Gastrocnemius medialis (tissue), 4 donors: Measurements from ENCODE around the gene RIMBP2.

Experiments
- CTCF ChIP-seq, 5 experiments: fragments of 450-650 bp in 3 of 5; fragments of 200-600 bp in 2 of 5; sonication (generic) in 2 of 5; IDR thresholded peaks in 4 of 5; conservative IDR thresholded peaks in 1 of 5; 1 replicate in 4 of 5; 2 replicates in 1 of 5; pipeline ENCODE4 v1.5.1; 2016 to 2019; ENCODE audit warnings: antibody characterized with exemption in 5 of 5, mild to moderate bottlenecking in 3 of 5, moderate library complexity in 3 of 5
- POLR2A ChIP-seq, 2 donors: fragments of 450-650 bp; IDR thresholded peaks; one replicate each; pipeline ENCODE4 v1.6.1; 2017; ENCODE audit warnings: antibody characterized with exemption in 2 of 2, mild to moderate bottlenecking in 2 of 2, moderate library complexity in 2 of 2

GRCh38 chr12:130569521-130569920 is 146.6 kb downstream of the RIMBP2 start:
- TF ChIP-seq CTCF (IDR thresholded peaks at IDR 0.05 in 4 of 5, conservative IDR thresholded peaks at IDR 0.05 in 1 of 5) (no peak), POLR2A (IDR thresholded peaks at IDR 0.05) (no peak)
